ENCODE measurements around the gene ISG20. TPM values are rescaled to one million over a fixed set of nuclear protein-coding genes. Genes with fewer than 3 reads are reported as not detected.
"Not testable (repeated sequence)": the region's sequence is repeated elsewhere in the genome, so short reads cannot be mapped to it uniquely, and the experiment has no call there.

ISG20 gene
- total RNA-seq, 1 experiment from 2014 or later: 112 TPM

DNA sequence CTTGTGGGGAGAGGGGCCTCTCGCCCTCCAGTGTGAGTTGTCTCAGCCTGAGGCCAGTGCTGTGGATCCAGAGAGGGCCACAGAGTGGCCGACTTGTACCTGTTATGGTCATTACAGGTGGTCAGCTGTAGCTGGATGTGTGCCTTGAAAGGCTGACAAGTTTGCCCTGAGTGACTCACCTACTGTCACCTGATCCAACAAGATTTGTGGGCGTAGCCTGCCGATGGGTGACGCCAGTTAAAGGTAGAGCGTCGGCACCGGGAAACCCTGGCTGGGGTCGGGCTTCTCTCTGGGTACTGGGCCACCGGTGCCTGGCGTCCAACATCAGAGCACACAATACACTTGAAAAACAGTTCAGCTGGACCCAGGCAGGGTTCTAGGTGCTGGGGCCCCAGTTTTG, 2.8 kb upstream of the ISG20 start:
- H3K9me3 ChIP-seq (ENCODE audit: low read length): no peaks in the 10 kb centered on the region
- H3K4me2 ChIP-seq (ENCODE audit: low read depth, low read length, poor library complexity, severe bottlenecking): no peak overlapping the region
- H2AFZ ChIP-seq (ENCODE audit: low read length): no peak overlapping the region
- no peak overlapping the region; the same call in 1 of the 2 replicates for H3K9ac ChIP-seq (ENCODE audit: low read length)
- H3K27ac ChIP-seq (ENCODE audit: low read length): peak overlapping the region; percentile 92
- H3K4me1 ChIP-seq (ENCODE audit: low read length): peaks cover 80% of the 10 kb centered on the region
- no peaks in the 10 kb centered on the region for H3K9me2 ChIP-seq (replicated peaks; ENCODE audit: insufficient read depth, low read length)
- no peak for DNase-seq
- H3K79me2 ChIP-seq (ENCODE audit: low read length): no peaks in the 10 kb centered on the region
- H3K36me3 ChIP-seq (ENCODE audit: insufficient read depth, low read length): peaks cover 4% of the 10 kb centered on the region; the same call in 1 of the 2 replicates
- no peaks in the 10 kb centered on the region for H3K27me3 ChIP-seq (ENCODE audit: low read length)
- no peaks in the 10 kb centered on the region for H4K20me1 ChIP-seq (ENCODE audit: insufficient read depth, low read depth, low read length)
- no peak overlapping the region for H3K4me3 ChIP-seq (ENCODE audit: low read length)

DNA sequence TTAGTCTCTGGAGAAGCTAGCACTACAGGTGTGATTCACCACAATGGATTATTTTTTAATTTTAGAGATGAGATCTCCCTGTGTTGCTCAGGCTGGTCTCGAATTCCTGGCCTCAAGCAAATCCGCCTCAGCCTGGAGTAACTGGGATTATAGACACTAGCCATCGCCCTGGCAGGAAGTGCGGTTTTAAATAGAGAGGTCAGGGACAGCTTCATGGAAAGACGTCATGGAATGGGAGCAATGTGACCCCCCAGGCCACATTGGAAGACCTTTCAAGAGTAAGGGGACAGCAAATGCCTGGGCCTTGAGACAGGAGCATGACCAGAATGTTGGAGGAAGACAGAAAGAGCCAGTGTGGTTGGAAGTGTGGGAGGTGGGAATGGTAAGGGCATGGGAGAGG, 2.2 kb upstream of the ISG20 start:
- Histone ChIP-seq H3K36me3 (ENCODE audit: insufficient read depth, low read length) (peaks cover 4% of the 10 kb centered on the region; the same call in 1 of the 2 replicates), H3K27me3 (ENCODE audit: low read length) (no peaks in the 10 kb centered on the region), H3K9ac (ENCODE audit: low read length) (peak overlapping the region; percentile 76), H3K9me3 (ENCODE audit: low read length) (no peaks in the 10 kb centered on the region), H3K79me2 (ENCODE audit: low read length) (no peaks in the 10 kb centered on the region), H3K4me3 (ENCODE audit: low read length) (no peak overlapping the region), H2AFZ (ENCODE audit: low read length) (no peak overlapping the region), H3K4me2 (ENCODE audit: low read depth, low read length, poor library complexity, severe bottlenecking) (peak overlapping the region; percentile 88), H3K27ac (ENCODE audit: low read length) (peak overlapping the region; percentile 92), H3K4me1 (ENCODE audit: low read length) (peaks cover 86% of the 10 kb centered on the region), H3K9me2 (replicated peaks; ENCODE audit: insufficient read depth, low read length) (no peaks in the 10 kb centered on the region), H4K20me1 (ENCODE audit: insufficient read depth, low read depth, low read length) (no peaks in the 10 kb centered on the region)
- no peak for DNase-seq

DNA sequence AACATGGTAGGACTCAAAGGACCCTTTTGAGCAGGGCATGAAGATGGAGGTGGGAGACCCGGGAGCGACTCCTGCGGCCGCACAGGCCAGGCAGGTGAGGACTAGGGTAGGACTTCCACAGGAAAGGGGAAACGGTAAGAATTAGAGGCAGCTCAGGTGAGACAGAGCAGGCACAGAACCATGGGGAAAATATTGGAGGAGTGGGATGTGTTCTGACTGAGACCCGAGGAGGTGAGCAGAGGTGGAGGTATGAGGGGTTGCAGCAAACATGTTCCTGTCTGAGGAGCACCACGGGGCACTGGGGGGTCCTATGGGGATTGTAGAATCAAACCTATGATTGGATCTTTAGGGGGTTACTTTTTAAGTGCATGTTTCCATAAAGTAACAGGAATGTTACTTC, 1.4 kb upstream of the ISG20 start:
- H3K4me3 ChIP-seq (ENCODE audit: low read length): peak overlapping the region; percentile 67; the same call in 1 of the 2 replicates
- DNase-seq: no peak
- H3K27me3 ChIP-seq (ENCODE audit: low read length): no peaks in the 10 kb centered on the region
- no peaks in the 10 kb centered on the region for H3K9me2 ChIP-seq (replicated peaks; ENCODE audit: insufficient read depth, low read length)
- no peak overlapping the region for H2AFZ ChIP-seq (ENCODE audit: low read length)
- H3K79me2 ChIP-seq (ENCODE audit: low read length): no peaks in the 10 kb centered on the region
- peaks cover 4% of the 10 kb centered on the region; the same call in 1 of the 2 replicates for H3K36me3 ChIP-seq (ENCODE audit: insufficient read depth, low read length)
- H3K4me2 ChIP-seq (ENCODE audit: low read depth, low read length, poor library complexity, severe bottlenecking): peak overlapping the region; percentile 88
- H3K9me3 ChIP-seq (ENCODE audit: low read length): no peaks in the 10 kb centered on the region
- H3K4me1 ChIP-seq (ENCODE audit: low read length): peaks cover 92% of the 10 kb centered on the region
- peak overlapping the region; percentile 92 for H3K27ac ChIP-seq (ENCODE audit: low read length)
- no peaks in the 10 kb centered on the region for H4K20me1 ChIP-seq (ENCODE audit: insufficient read depth, low read depth, low read length)
- H3K9ac ChIP-seq (ENCODE audit: low read length): peak overlapping the region; percentile 76

DNA sequence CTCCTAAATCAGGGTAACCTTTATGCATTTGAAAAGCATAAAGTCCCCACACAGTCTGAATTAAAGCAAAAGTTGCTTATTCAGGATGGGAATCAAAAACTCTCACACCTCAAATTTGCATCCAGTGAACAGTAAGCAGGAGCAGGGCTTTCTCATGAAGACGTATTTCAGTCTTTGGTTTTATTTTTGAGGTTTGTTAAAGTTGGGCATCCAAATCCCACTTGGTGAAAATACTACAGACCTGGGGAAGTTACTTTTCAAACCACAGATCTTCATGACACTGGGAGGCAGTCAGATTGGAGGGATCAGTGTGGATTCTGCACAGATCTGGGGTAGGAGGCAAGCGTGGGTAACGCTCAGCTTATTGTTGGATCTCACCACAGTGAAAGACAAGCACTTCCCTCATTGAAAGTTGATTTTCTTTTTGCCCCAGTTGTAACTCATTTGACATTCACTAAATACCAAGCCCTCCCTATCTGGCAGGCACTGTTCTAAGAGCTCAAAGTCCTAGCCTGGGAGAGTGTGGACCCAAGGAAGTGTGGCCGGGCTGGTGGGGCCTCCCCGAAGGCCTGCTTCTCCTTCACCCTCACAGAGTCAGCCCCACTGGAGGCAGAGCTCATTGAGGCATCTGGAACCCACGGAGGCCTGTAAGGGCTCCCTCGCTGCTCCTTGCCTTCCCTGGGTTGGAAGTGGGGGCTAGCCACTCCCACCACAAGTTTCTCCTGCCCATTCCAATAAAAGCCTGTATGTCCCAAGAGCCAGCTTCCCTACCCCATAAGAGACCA, 783 bp upstream of the ISG20 start:
- DNase-seq: peak; percentile 60

DNA sequence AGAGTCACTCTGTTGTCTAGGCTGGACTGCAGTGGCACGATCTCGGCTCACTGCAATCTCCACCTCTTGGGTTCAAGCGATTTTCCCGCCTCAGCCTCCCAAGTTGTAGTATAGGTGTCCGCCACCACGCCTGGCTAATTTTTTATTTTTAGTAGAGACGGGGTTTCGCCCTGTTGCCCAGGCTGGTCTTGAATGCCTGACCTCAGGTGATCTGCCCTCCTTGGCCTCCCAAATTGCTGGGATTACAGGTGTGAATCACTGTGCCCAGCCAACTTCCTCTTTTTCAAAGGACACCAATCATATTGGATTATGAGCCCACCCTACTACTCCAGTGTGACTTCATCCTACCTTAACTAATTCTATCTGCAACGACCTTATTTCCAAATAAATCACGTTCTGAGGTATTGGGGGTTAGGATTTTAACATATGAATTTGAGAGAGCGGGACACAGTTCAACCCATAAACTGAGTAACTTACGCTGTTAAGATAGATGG, 3.2 kb downstream of the ISG20 start:
- Histone ChIP-seq H4K20me1 (ENCODE audit: insufficient read depth, low read depth, low read length) (no peaks in the 10 kb centered on the region), H3K9me3 (ENCODE audit: low read length) (no peaks in the 10 kb centered on the region), H3K4me2 (ENCODE audit: low read depth, low read length, poor library complexity, severe bottlenecking) (peak overlapping the region; percentile 13), H3K79me2 (ENCODE audit: low read length) (peaks cover 13% of the 10 kb centered on the region), H3K9me2 (replicated peaks; ENCODE audit: insufficient read depth, low read length) (no peaks in the 10 kb centered on the region), H3K4me1 (ENCODE audit: low read length) (peaks cover 92% of the 10 kb centered on the region), H3K9ac (ENCODE audit: low read length) (no peak overlapping the region), H3K27me3 (ENCODE audit: low read length) (no peaks in the 10 kb centered on the region), H3K27ac (ENCODE audit: low read length) (peak overlapping the region; percentile 92), H2AFZ (ENCODE audit: low read length) (no peak overlapping the region), H3K4me3 (ENCODE audit: low read length) (no peak overlapping the region), H3K36me3 (ENCODE audit: insufficient read depth, low read length) (no peaks in the 10 kb centered on the region; the same call in 1 of the 2 replicates)
- DNase-seq: peak; percentile 52

More for the DNA sequence above, 783 bp upstream of the ISG20 start:
- Histone ChIP-seq H3K9ac (ENCODE audit: low read length) (peak overlapping the region; percentile 76), H3K4me2 (ENCODE audit: low read depth, low read length, poor library complexity, severe bottlenecking) (peak overlapping the region; percentile 88), H3K9me3 (ENCODE audit: low read length) (no peaks in the 10 kb centered on the region), H3K4me3 (ENCODE audit: low read length) (peak overlapping the region; percentile 67), H3K4me1 (ENCODE audit: low read length) (peaks cover 94% of the 10 kb centered on the region), H4K20me1 (ENCODE audit: insufficient read depth, low read depth, low read length) (no peaks in the 10 kb centered on the region), H3K9me2 (replicated peaks; ENCODE audit: insufficient read depth, low read length) (no peaks in the 10 kb centered on the region), H3K79me2 (ENCODE audit: low read length) (no peaks in the 10 kb centered on the region), H3K27ac (ENCODE audit: low read length) (peak overlapping the region; percentile 92), H3K27me3 (ENCODE audit: low read length) (no peaks in the 10 kb centered on the region), H2AFZ (ENCODE audit: low read length) (no peak overlapping the region), H3K36me3 (ENCODE audit: insufficient read depth, low read length) (peaks cover 4% of the 10 kb centered on the region; the same call in 1 of the 2 replicates)

DNA sequence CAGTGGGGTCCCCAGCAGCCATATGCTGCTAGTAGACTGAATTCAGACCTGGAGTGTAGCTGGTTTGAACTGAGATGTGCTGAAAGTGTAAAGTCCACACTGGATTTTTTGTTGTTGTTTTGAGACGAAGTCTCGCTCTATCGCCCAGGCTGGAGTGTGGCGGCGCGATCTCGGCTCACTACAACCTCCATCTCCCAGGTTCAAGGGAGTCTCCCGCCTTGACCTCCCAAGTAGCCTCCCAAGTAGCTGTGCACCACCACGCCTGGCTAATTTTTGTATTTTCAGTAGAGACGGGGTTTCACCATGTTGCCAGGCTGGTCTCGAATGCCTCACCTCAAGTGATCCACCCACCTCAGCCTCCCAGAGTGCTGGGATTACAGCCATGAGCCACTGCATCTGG, 3.7 kb downstream of the ISG20 start:
- not testable (repeated sequence) for H3K36me3 ChIP-seq (ENCODE audit: insufficient read depth, low read length)
- H3K4me2 ChIP-seq (ENCODE audit: low read depth, low read length, poor library complexity, severe bottlenecking): peak overlapping the region; percentile 13
- peaks cover 13% of the 10 kb centered on the region for H3K79me2 ChIP-seq (ENCODE audit: low read length)

DNA sequence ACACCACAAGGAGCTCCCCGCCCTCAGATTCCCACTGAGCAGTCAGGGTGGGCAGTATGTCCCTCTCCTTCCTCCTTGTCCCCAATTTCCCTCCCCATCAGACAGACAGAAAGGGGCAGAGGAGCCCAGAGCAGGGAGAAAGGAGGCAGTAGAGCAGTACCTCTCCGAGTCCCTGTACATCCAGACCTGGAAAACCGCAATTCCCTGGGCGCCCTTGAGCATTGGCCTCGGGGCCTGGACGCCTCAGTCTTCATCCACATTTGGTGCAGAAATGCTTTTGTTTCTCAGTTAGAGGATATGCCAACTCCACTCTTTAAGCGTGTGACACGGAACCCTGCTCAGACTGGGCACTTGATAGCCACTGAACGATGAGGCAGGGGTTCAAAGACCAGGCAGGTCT, 5.9 kb downstream of the ISG20 start:
- Histone ChIP-seq H3K79me2 (ENCODE audit: low read length) (peaks cover 13% of the 10 kb centered on the region), H3K36me3 (ENCODE audit: insufficient read depth, low read length) (no peaks in the 10 kb centered on the region; the same call in 1 of the 2 replicates), H3K27ac (ENCODE audit: low read length) (peak overlapping the region; percentile 95), H3K9me3 (ENCODE audit: low read length) (no peaks in the 10 kb centered on the region), H4K20me1 (ENCODE audit: insufficient read depth, low read depth, low read length) (no peaks in the 10 kb centered on the region), H3K9ac (ENCODE audit: low read length) (peak overlapping the region; percentile 71), H3K4me3 (ENCODE audit: low read length) (peak overlapping the region; percentile 62), H3K4me1 (ENCODE audit: low read length) (peaks cover 89% of the 10 kb centered on the region), H2AFZ (ENCODE audit: low read length) (no peak overlapping the region), H3K4me2 (ENCODE audit: low read depth, low read length, poor library complexity, severe bottlenecking) (peak overlapping the region; percentile 80), H3K27me3 (ENCODE audit: low read length) (no peaks in the 10 kb centered on the region), H3K9me2 (replicated peaks; ENCODE audit: insufficient read depth, low read length) (no peaks in the 10 kb centered on the region)
- DNase-seq: no peak

More for the DNA sequence above, 3.7 kb downstream of the ISG20 start:
- Histone ChIP-seq H3K27ac (ENCODE audit: low read length) (peak overlapping the region; percentile 92), H3K4me1 (ENCODE audit: low read length) (peaks cover 92% of the 10 kb centered on the region)
- H3K9me3 ChIP-seq (ENCODE audit: low read length); H3K9ac ChIP-seq (ENCODE audit: low read length); H3K27me3 ChIP-seq (ENCODE audit: low read length); H4K20me1 ChIP-seq (ENCODE audit: insufficient read depth, low read depth, low read length); H3K4me3 ChIP-seq (ENCODE audit: low read length); DNase-seq; H3K9me2 ChIP-seq (replicated peaks; ENCODE audit: insufficient read depth, low read length); H2AFZ ChIP-seq (ENCODE audit: low read length): not testable (repeated sequence)

Measured in Karpas-422 (cell line).